Pulmonary artery endothelial cell (primary cell): ENCODE results near the gene CLIP4. TPM values are rescaled to one million over a fixed set of nuclear protein-coding genes. Genes with fewer than 3 reads are reported as not detected.
"Not testable (repeated sequence)": the region's sequence is repeated elsewhere in the genome, so short reads cannot be mapped to it uniquely, and the experiment has no call there.

Experiments used
- DNase-seq: peaks from one replicate; pipeline ENCODE4 v3.0.0-alpha.2; 2011; ENCODE audit warnings: low read depth, low spot score
- total RNA-seq: library from RNA; depleted of rRNA; stranded (reverse); fragments of >200 nt; gene quantifications from 2 replicates; pipeline ENCODE4 v1.2.3, GENCODE V29; 2014

The CLIP4 gene
- total RNA-seq, 1 donor from 2014 or later: 28.0 TPM

- no peak for DNase-seq
These were observed 17.6 kb upstream of the CLIP4 start for GRCh38 chr2:29097569-29097968.

GRCh38 chr2:29100564-29100963 is 14.7 kb upstream of the CLIP4 start:
- no peak for DNase-seq

GRCh38 chr2:29104688-29105087 is 10.5 kb upstream of the CLIP4 start:
- no peak for DNase-seq

- DNase-seq: no peak
These were observed 9.8 kb upstream of the CLIP4 start for GRCh38 chr2:29105375-29105774.

GRCh38 chr2:29106256-29106655 is 9.0 kb upstream of the CLIP4 start:
- no peak for DNase-seq

- DNase-seq: no peak
These were observed 8.2 kb upstream of the CLIP4 start for GRCh38 chr2:29106980-29107388.

- not testable (repeated sequence) for DNase-seq
These were observed 7.7 kb upstream of the CLIP4 start for GRCh38 chr2:29107547-29107946.

- no peak for DNase-seq
These were observed 7.0 kb upstream of the CLIP4 start for GRCh38 chr2:29108225-29108624.

GRCh38 chr2:29109246-29109645 is 6.0 kb upstream of the CLIP4 start:
- no peak for DNase-seq

GRCh38 chr2:29110916-29111535 is 4.2 kb upstream of the CLIP4 start:
- no peak for DNase-seq

GRCh38 chr2:29112379-29112778 is 2.8 kb upstream of the CLIP4 start:
- DNase-seq: no peak

- DNase-seq: no peak
These were observed 2.1 kb upstream of the CLIP4 start for GRCh38 chr2:29113027-29113686.

- DNase-seq: no peak
These were observed 1.3 kb upstream of the CLIP4 start for GRCh38 chr2:29113891-29114321.

- DNase-seq: no peak
These were observed 649 bp upstream of the CLIP4 start for GRCh38 chr2:29114586-29114945.

GRCh38 chr2:29115797-29116781 is 874 bp downstream of the CLIP4 start:
- no peak for DNase-seq

GRCh38 chr2:29117636-29118303 is 2.6 kb downstream of the CLIP4 start:
- peak; percentile 60 for DNase-seq

- DNase-seq: no peak
These were observed 4.0 kb downstream of the CLIP4 start for GRCh38 chr2:29119211-29119610.

- DNase-seq: no peak
These were observed 5.6 kb downstream of the CLIP4 start for GRCh38 chr2:29120846-29121245.

- DNase-seq: no peak
These were observed 8.6 kb downstream of the CLIP4 start for GRCh38 chr2:29123617-29124349.

- no peak for DNase-seq
These were observed 9.3 kb downstream of the CLIP4 start for GRCh38 chr2:29124504-29124903.
